ENCODE measurements around the gene XYLT2. TPM values are rescaled to one million over a fixed set of nuclear protein-coding genes. Genes with fewer than 3 reads are reported as not detected.

The XYLT2 gene
- total and polyA plus RNA-seq, 2 of the 13 experiments (the other 11 are each of a cell fraction or from before 2014, with no cell fraction given): 17.0 to 22.1 TPM

GRCh38 chr17:50331085-50331791 lies 14.7 kb upstream of the XYLT2 start:
- TF ChIP-seq ATF2 (CRISPR knock-in tag; IDR thresholded peaks at IDR 0.05) (no peak), ZNF816 (CRISPR knock-in tag; IDR thresholded peaks at IDR 0.05; ENCODE audit: borderline replicate concordance) (no peak), ZNF510 (CRISPR knock-in tag; IDR thresholded peaks at IDR 0.05; ENCODE audit: low read depth) (no peak), ZNF569 (CRISPR knock-in tag; IDR thresholded peaks at IDR 0.05; ENCODE audit: borderline replicate concordance) (no peak), AKNA (CRISPR knock-in tag; IDR thresholded peaks at IDR 0.05; ENCODE audit: borderline replicate concordance) (no peak), KDM2A (CRISPR knock-in tag; IDR thresholded peaks at IDR 0.05; ENCODE audit: borderline replicate concordance, low read depth) (no peak), ZNF792 (CRISPR knock-in tag; IDR thresholded peaks at IDR 0.05) (no peak), TIGD3 (CRISPR knock-in tag; IDR thresholded peaks at IDR 0.05; ENCODE audit: borderline replicate concordance) (no peak), PCBP1 (IDR thresholded peaks at IDR 0.05; ENCODE audit: borderline replicate concordance, low read depth, low read length) (no peak), ARHGAP35 (CRISPR knock-in tag; IDR thresholded peaks at IDR 0.05; ENCODE audit: borderline replicate concordance) (no peak), SP2 (CRISPR knock-in tag; IDR thresholded peaks at IDR 0.05) (no peak), ZBTB46 (CRISPR knock-in tag; IDR thresholded peaks at IDR 0.05; ENCODE audit: borderline replicate concordance) (no peak), THAP8 (CRISPR knock-in tag; IDR thresholded peaks at IDR 0.05; ENCODE audit: borderline replicate concordance) (no peak)
- DNase-seq (ENCODE audit: low spot score) (no peak), ATAC-seq (no peak), FAIRE-seq (no peak)
- Histone ChIP-seq H3K4me3 (replicated peaks in 1 of 3; ENCODE audit: insufficient read depth in 1 of 3, low read depth in 2 of 3, low read length in 3 of 3) (no peak overlapping the region), H3K36me3 (replicated peaks in 1 of 2; ENCODE audit: control insufficient read depth in 1 of 2, insufficient read depth in 2 of 2, low read length in 2 of 2) (no peaks in the 10 kb centered on the region), H4K20me1 (ENCODE audit: insufficient read depth, low read length) (no peaks in the 10 kb centered on the region), H3K4me1 (ENCODE audit: insufficient read depth, low read length) (0 out of 2 replicates have a peak, but pooled peaks cover 5% of the 10 kb centered on the region), H3K9ac (ENCODE audit: insufficient read depth, low read depth, low read length) (no peak overlapping the region), H3K79me2 (ENCODE audit: insufficient read depth, low read length) (no peaks in the 10 kb centered on the region), H3K4me2 (ENCODE audit: low read depth, low read length) (no peak overlapping the region), H3K27me3 (ENCODE audit: control insufficient read depth in 1 of 2, insufficient read depth in 2 of 2, low read length in 2 of 2) (peaks cover 4 to 40% of the 10 kb centered on the region in 2 experiments; a peak in 4 of 5 replicates), H2AFZ (ENCODE audit: low read length) (no peak overlapping the region), H3K9me3 (ENCODE audit: low read length) (no peaks in the 10 kb centered on the region), H3K27ac (ENCODE audit: extremely low read length, insufficient read depth, low read length) (no peak overlapping the region)
- intact Hi-C loops (cut with micrococcal nuclease; ENCODE audit: unreplicated experiment) (no loop called here), in situ Hi-C loops (cut with HindIII; ENCODE audit: extremely low pct_ligation_motif_present, low pct_unique_long_range_greater_than_20kb) (no loop called here)
- ChIA-PET CTCF (ENCODE audit: low intra/inter-chr PET ratio, low total read pairs) (no interaction called here), POLR2A (no interaction called here)
- BruUV-seq (replicated peaks): no TSS peak
- 3% methylated on average over 4 of the region's 4 CpGs for WGBS (ENCODE audit: low lambda C conversion rate)

All from HepG2 (cell line).